Mesendoderm (in vitro differentiated cells): ENCODE results near the gene EBNA1BP2. TPM values are rescaled to one million over a fixed set of nuclear protein-coding genes. Genes with fewer than 3 reads are reported as not detected.
"Not testable (repeated sequence)": the region's sequence is repeated elsewhere in the genome, so short reads cannot be mapped to it uniquely, and the experiment has no call there.

Source experiments
- DNase-seq: peaks from one replicate; pipeline ENCODE4 v3.0.0; 2013
- H2AK5ac ChIP-seq: 2 replicates; pipeline ENCODE4 v1.6.1; 2013; ENCODE audit warnings: low read length, inconsistent platforms
- H2BK120ac ChIP-seq: 2 replicates; pipeline ENCODE4 v1.6.1; 2013; ENCODE audit warnings: low read depth, mild to moderate bottlenecking, low read length, moderate library complexity, mixed read lengths
- H2BK15ac ChIP-seq: replicated peaks from 2 replicates; pipeline ENCODE4 v1.6.1; 2013; ENCODE audit warnings: low read depth, mild to moderate bottlenecking, moderate library complexity
- H2BK5ac ChIP-seq: 2 replicates; pipeline ENCODE4 v1.6.1; 2013; ENCODE audit warnings: low read length, inconsistent platforms
- H3K18ac ChIP-seq: 2 replicates; pipeline ENCODE4 v1.6.1; 2013; ENCODE audit warnings: mild to moderate bottlenecking, low read length, mixed read lengths
- H3K23ac ChIP-seq: one replicate; pipeline ENCODE4 v1.6.1; 2013; ENCODE audit warnings: low read length
- H3K27ac ChIP-seq: 2 replicates; pipeline ENCODE4 v1.5.1; 2013; ENCODE audit warnings: low read depth, mild to moderate bottlenecking, inconsistent platforms, low read length, moderate library complexity
- H3K27me3 ChIP-seq: 2 replicates; pipeline ENCODE4 v1.6.1; 2013; ENCODE audit warnings: low read length, control low read depth, mild to moderate bottlenecking, inconsistent platforms; ENCODE audit not compliant: insufficient read depth, poor library complexity
- H3K36me3 ChIP-seq: 2 replicates; pipeline ENCODE4 v1.6.1; 2013; ENCODE audit warnings: low read length, inconsistent platforms; ENCODE audit not compliant: control insufficient read depth, insufficient read depth
- H3K4ac ChIP-seq: one replicate; pipeline ENCODE4 v1.6.1; 2013; ENCODE audit warnings: low read depth, mild to moderate bottlenecking, low read length, moderate library complexity
- H3K4me1 ChIP-seq: 2 replicates; pipeline ENCODE4 v1.6.1; 2013; ENCODE audit warnings: low read depth, low read length, inconsistent platforms; ENCODE audit not compliant: control insufficient read depth
- H3K4me2 ChIP-seq: 2 replicates; pipeline ENCODE4 v1.6.1; 2013; ENCODE audit warnings: low read length
- H3K4me3 ChIP-seq: 2 replicates; pipeline ENCODE4 v1.5.1; 2013; ENCODE audit warnings: mild to moderate bottlenecking, low read length
- H3K56ac ChIP-seq: one replicate; pipeline ENCODE4 v1.6.1; 2013; ENCODE audit warnings: low read length
- H3K79me1 ChIP-seq: 2 replicates; pipeline ENCODE4 v1.6.1; 2013; ENCODE audit warnings: low read length, inconsistent platforms
- H3K79me2 ChIP-seq: 2 replicates; pipeline ENCODE4 v1.6.1; 2013; ENCODE audit warnings: mild to moderate bottlenecking, low read length; ENCODE audit not compliant: control insufficient read depth, insufficient read depth
- H3K9ac ChIP-seq: 2 replicates; pipeline ENCODE4 v1.6.1; 2013; ENCODE audit warnings: low read length, inconsistent platforms
- H4K5ac ChIP-seq: one replicate; pipeline ENCODE4 v1.6.1; 2013; ENCODE audit warnings: low read length
- H4K8ac ChIP-seq: one replicate; pipeline ENCODE4 v1.6.1; 2013; ENCODE audit warnings: low read depth, mild to moderate bottlenecking, control low read depth, low read length, moderate library complexity
- WGBS: extraction: QIAGEN DNeasy Blood & Tissue Kit; methylation state at CpG from one replicate; pipeline ENCODE4 v1.1.7; 2013; ENCODE audit warnings: low lambda C conversion rate, missing lambda C conversion rate; ENCODE audit not compliant: insufficient coverage; ENCODE audit errors: extremely low coverage; 5-methylcytosine and 5-hydroxymethylcytosine counted together
- small RNA-seq: library from polyadenylated mRNA; stranded (forward); fragments of <200 nt; extraction: miRNeasy Mini kit (QIAGEN cat#:217004); gene quantifications from one replicate; pipeline ENCODE3, GENCODE V24; 2013; ENCODE audit not compliant: insufficient read depth

The EBNA1BP2 gene

DNA sequence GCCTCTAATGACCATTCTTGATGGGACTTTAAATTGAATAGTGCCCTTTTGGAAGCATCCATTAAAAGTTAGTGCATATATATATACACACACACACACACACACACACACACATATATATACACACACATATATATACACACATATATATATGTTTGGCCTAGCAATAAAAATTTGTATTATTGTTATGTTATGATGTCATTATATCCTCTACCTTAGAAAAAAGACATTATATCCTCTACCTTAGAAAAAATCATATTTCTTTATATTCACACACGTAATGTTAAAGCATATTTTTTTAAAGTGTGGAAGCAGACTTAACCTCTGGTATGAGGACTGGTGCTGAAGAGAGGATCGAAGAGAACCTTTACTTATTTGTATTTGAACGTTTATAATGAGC is 43.3 kb downstream of the EBNA1BP2 start:
- Histone ChIP-seq H2BK15ac (no peak overlapping the region), H3K79me2 (no peaks in the 10 kb centered on the region), H3K27ac (no peak overlapping the region), H4K5ac (no peak overlapping the region), H3K18ac (no peak overlapping the region), H3K27me3 (no peaks in the 10 kb centered on the region), H3K36me3 (no peaks in the 10 kb centered on the region), H3K56ac (no peak overlapping the region), H2BK120ac (no peak overlapping the region), H3K4me2 (no peak overlapping the region), H3K9ac (no peak overlapping the region), H3K23ac (no peak overlapping the region), H2BK5ac (no peak overlapping the region), H2AK5ac (no peak overlapping the region), H3K4ac (no peak overlapping the region), H3K79me1 (no peaks in the 10 kb centered on the region), H3K4me3 (no peak overlapping the region), H4K8ac (no peak overlapping the region), H3K4me1 (no peaks in the 10 kb centered on the region)
- DNase-seq = no peak
- no CpG with 5 or more reads among the region's 3 CpGs for WGBS

DNA sequence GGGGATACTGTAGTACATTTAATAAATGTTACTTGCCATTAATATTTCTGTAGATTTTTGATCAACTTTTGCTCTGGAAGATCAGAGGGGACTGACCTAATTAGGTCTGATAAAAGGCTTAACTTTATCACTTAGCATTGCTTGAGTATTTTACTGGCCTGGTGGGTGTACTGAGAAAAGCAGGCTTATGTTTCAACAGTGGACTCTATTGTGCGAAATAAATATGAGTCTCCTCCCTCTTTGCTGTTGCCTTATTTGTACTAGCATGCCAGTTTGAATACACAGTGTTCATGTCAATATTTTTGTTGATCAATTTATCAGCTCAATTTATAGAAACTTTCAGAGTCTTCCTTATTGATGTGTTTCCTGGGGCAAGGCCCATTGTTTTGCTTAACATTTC is 49.1 kb downstream of the EBNA1BP2 start:
- no peak overlapping the region for H3K4ac ChIP-seq
- H3K79me2 ChIP-seq = no peaks in the 10 kb centered on the region
- H2BK120ac ChIP-seq = no peak overlapping the region
- H3K9ac ChIP-seq = no peak overlapping the region
- H3K4me3 ChIP-seq = no peak overlapping the region
- no peaks in the 10 kb centered on the region for H3K4me1 ChIP-seq
- H3K56ac ChIP-seq = no peak overlapping the region
- H2BK5ac ChIP-seq = no peak overlapping the region
- H3K23ac ChIP-seq = no peak overlapping the region
- no peak overlapping the region for H4K5ac ChIP-seq
- no peak overlapping the region for H2AK5ac ChIP-seq
- no peak overlapping the region for H3K4me2 ChIP-seq
- no peaks in the 10 kb centered on the region for H3K27me3 ChIP-seq
- H3K27ac ChIP-seq = no peak overlapping the region
- DNase-seq = no peak
- no peak overlapping the region for H4K8ac ChIP-seq
- H2BK15ac ChIP-seq = no peak overlapping the region
- no CpG with 5 or more reads among the region's 1 CpG for WGBS
- no peaks in the 10 kb centered on the region for H3K36me3 ChIP-seq
- H3K79me1 ChIP-seq = no peaks in the 10 kb centered on the region
- H3K18ac ChIP-seq = no peak overlapping the region

DNA sequence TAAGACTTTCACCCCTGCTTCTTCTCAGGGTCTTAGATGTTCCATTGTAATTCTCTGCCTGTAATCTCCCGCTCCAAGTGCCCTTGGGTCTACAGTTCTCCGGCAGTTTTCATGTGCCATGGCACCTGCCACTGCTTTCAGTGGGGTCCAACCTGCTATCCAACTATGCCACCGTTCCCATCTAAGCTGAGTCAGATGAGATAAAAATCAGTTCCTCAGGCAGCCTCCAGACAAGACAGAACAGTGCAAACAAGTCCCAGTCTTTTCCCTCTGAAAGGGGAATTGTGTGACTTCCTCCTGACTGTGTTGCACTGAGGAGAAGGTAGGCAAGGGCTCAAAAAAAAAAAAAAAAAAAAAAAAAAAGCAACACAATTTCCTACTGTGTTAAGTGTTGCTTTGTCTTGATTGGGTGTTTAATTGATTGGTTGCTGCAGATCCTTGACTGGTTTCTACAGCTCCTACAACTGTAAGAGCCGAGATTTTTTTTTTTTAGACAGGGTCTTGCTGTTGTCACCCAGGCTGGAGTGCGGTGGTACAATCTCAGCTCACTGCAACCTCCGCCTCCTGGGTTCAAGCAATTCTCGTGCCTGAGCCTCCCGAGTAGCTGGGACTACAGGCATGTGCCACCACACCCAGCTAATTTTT is 50.7 kb downstream of the EBNA1BP2 start:
- Histone ChIP-seq H3K4me3 (no peak overlapping the region), H3K18ac (no peak overlapping the region), H2AK5ac (no peak overlapping the region), H2BK5ac (no peak overlapping the region), H3K27ac (no peak overlapping the region), H2BK15ac (peak overlapping the region; percentile 3), H3K4me2 (no peak overlapping the region), H3K27me3 (no peaks in the 10 kb centered on the region), H3K23ac (no peak overlapping the region), H4K5ac (no peak overlapping the region), H3K79me2 (no peaks in the 10 kb centered on the region), H3K9ac (no peak overlapping the region), H3K79me1 (no peaks in the 10 kb centered on the region), H3K4me1 (no peaks in the 10 kb centered on the region), H3K4ac (no peak overlapping the region), H3K56ac (no peak overlapping the region), H4K8ac (no peak overlapping the region), H3K36me3 (no peaks in the 10 kb centered on the region), H2BK120ac (no peak overlapping the region)
- WGBS = no CpG with 5 or more reads among the region's 8 CpGs
- no peak for DNase-seq

DNA sequence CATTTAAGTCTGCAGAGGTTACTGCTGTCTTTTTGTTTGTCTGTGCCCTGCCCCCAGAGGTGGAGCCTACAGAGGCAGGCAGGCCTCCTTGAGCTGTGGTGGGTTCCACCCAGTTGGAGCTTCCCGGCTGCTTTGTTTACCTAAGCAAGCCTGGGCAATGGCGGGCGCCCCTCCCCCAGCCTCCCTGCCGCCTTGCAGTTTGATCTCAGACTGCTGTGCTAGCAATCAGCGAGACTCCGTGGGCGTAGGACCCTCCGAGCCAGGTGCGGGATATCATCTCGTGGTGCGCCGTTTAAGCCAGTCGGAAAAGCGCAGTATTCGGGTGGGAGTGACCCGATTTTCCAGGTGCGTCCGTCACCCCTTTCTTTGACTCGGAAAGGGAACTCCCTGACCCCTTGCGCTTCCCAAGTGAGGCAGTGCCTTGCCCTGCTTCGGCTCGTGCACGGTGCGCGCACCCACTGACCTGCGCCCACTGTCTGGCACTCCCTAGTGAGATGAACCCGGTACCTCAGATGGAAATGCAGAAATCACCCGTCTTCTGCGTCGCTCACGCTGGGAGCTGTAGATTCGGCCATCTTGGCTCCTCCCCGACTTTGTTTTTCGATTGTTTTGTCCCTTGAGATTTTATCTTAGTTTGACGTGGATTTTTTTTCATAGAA is 52.0 kb downstream of the EBNA1BP2 start:
- H2BK120ac ChIP-seq, H3K4me1 ChIP-seq, H4K8ac ChIP-seq, H3K79me1 ChIP-seq, DNase-seq, H3K4me2 ChIP-seq, H2AK5ac ChIP-seq, H2BK15ac ChIP-seq, H3K27ac ChIP-seq, H3K79me2 ChIP-seq, H2BK5ac ChIP-seq, H3K36me3 ChIP-seq, H3K4me3 ChIP-seq, H4K5ac ChIP-seq, H3K4ac ChIP-seq, H3K9ac ChIP-seq, H3K27me3 ChIP-seq, H3K18ac ChIP-seq, H3K56ac ChIP-seq, H3K23ac ChIP-seq: not testable (repeated sequence)
- WGBS = no CpG with 5 or more reads among the region's 35 CpGs

Small RNAs within 50 kb of the gene (small RNA-seq; reads per million reads assigned to genes)
- gene RNA5SP46 = not detected
